ENCODE results near the gene RAB43. TPM values are rescaled to one million over a fixed set of nuclear protein-coding genes. Genes with fewer than 3 reads are reported as not detected.
A peak's percentile ranks its signal among the peaks of the same experiment; 100 is the strongest.

The RAB43 gene
- total RNA-seq, 1 donor from 2014 or later = 53.0 TPM

GRCh38 chr3:129061888-129062834 lies 59.4 kb downstream of the RAB43 start:
- H3K4me1 Mint-ChIP-seq (ENCODE audit: unreplicated experiment) = peaks cover 18% of the 10 kb centered on the region
- H3K27ac Mint-ChIP-seq (ENCODE audit: unreplicated experiment) = no peak overlapping the region
- H3K27me3 Mint-ChIP-seq (ENCODE audit: unreplicated experiment) = peaks cover 3% of the 10 kb centered on the region
- H3K36me3 Mint-ChIP-seq (ENCODE audit: low read depth, unreplicated experiment) = peaks cover 9% of the 10 kb centered on the region
- no peak for TF ChIP-seq CTCF (IDR thresholded peaks at IDR 0.05; ENCODE audit: unreplicated experiment)
- no peak for DNase-seq (ENCODE audit: low spot score)
- no peak overlapping the region for H3K4me3 Mint-ChIP-seq (ENCODE audit: unreplicated experiment)
- H3K9me3 Mint-ChIP-seq (ENCODE audit: unreplicated experiment) = no peaks in the 10 kb centered on the region

- H3K36me3 Mint-ChIP-seq (ENCODE audit: low read depth, unreplicated experiment) = peaks cover 9% of the 10 kb centered on the region
- no peaks in the 10 kb centered on the region for H3K9me3 Mint-ChIP-seq (ENCODE audit: unreplicated experiment)
- no peak overlapping the region for H3K27ac Mint-ChIP-seq (ENCODE audit: unreplicated experiment)
- H3K4me3 Mint-ChIP-seq (ENCODE audit: unreplicated experiment) = no peak overlapping the region
- no peak for TF ChIP-seq CTCF (IDR thresholded peaks at IDR 0.05; ENCODE audit: unreplicated experiment)
- DNase-seq (ENCODE audit: low spot score) = no peak
- peaks cover 3% of the 10 kb centered on the region for H3K27me3 Mint-ChIP-seq (ENCODE audit: unreplicated experiment)
- peaks cover 27% of the 10 kb centered on the region for H3K4me1 Mint-ChIP-seq (ENCODE audit: unreplicated experiment)
These were observed 60.3 kb downstream of the RAB43 start for GRCh38 chr3:129061023-129061887.

- Mint-ChIP-seq H3K27ac (ENCODE audit: unreplicated experiment) (no peak within 1 kb of the TSS), H3K36me3 (ENCODE audit: low read depth, unreplicated experiment) (peaks cover 7% of the 10 kb centered on the region), H3K27me3 (ENCODE audit: unreplicated experiment) (peaks cover 3% of the 10 kb centered on the region), H3K4me1 (ENCODE audit: unreplicated experiment) (peaks cover 28% of the 10 kb centered on the region), H3K9me3 (ENCODE audit: unreplicated experiment) (no peaks in the 10 kb centered on the region), H3K4me3 (ENCODE audit: unreplicated experiment) (no peak within 1 kb of the TSS)
- TF ChIP-seq CTCF (IDR thresholded peaks at IDR 0.05; ENCODE audit: unreplicated experiment) = no peak
- no peak for DNase-seq (ENCODE audit: low spot score)
These were observed 61.2 kb downstream of the RAB43 start, which contains the start of gene GP9 for GRCh38 chr3:129060276-129061022. Gene GP9 (plus strand): TSS chr3:129060779. CDS start chr3:129061740, 961 bp downstream.

GRCh38 chr3:129059311-129059958 lies 62.2 kb downstream of the RAB43 start:
- Mint-ChIP-seq H3K4me3 (ENCODE audit: unreplicated experiment) (no peak overlapping the region), H3K27ac (ENCODE audit: unreplicated experiment) (peak overlapping the region; percentile 30), H3K27me3 (ENCODE audit: unreplicated experiment) (peaks cover 6% of the 10 kb centered on the region), H3K9me3 (ENCODE audit: unreplicated experiment) (no peaks in the 10 kb centered on the region), H3K36me3 (ENCODE audit: low read depth, unreplicated experiment) (peaks cover 5% of the 10 kb centered on the region), H3K4me1 (ENCODE audit: unreplicated experiment) (peaks cover 34% of the 10 kb centered on the region)
- no peak for TF ChIP-seq CTCF (IDR thresholded peaks at IDR 0.05; ENCODE audit: unreplicated experiment)
- DNase-seq (ENCODE audit: low spot score) = no peak

All from endothelial cell (in vitro differentiated cells).